Inflammatory macrophage treated with lipopolysaccharide for 1 hour (primary cell): Measurements from ENCODE around the gene PRIMA1.
"Not testable (repeated sequence)": the region's sequence is repeated elsewhere in the genome, so short reads cannot be mapped to it uniquely, and the experiment has no call there.

Source experiments
- DNase-seq, 2 donors: peaks; one replicate each; pipeline ENCODE4 v3.0.0-alpha.2; 2020 to 2022

PRIMA1 gene, protein sequence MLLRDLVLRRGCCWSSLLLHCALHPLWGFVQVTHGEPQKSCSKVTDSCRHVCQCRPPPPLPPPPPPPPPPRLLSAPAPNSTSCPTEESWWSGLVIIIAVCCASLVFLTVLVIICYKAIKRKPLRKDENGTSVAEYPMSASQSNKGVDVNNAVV

GRCh38 chr14:93788293-93788542 is at the start of gene PRIMA1:
Gene PRIMA1, minus strand, starts transcription at chr14:93788485. Its CDS starts 767 bp downstream, at chr14:93787718.
- DNase-seq: no peak

GRCh38 chr14:93834699-93835371 is 46.5 kb upstream of the PRIMA1 start:
- DNase-seq: no peak

DNA sequence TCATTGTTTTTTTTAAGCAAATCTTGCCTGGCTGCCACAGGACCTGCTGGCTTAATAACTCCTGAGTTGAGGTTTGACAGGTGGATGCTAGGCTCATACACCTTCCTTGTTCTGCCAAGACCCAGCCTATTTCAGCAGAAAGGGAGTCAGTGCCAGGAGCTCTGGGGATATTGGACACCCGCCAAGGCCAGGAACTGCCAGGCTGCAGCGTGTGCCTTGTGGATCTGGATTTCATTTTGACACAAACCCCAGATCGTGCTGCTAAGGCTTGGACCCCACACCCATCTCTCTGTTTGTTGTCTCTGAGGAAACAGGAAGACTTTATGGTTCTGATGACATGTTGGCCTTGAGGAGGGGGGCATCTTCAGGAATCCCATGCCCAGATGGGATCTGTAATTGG is 44.4 kb upstream of the PRIMA1 start:
- DNase-seq: no peak

DNA sequence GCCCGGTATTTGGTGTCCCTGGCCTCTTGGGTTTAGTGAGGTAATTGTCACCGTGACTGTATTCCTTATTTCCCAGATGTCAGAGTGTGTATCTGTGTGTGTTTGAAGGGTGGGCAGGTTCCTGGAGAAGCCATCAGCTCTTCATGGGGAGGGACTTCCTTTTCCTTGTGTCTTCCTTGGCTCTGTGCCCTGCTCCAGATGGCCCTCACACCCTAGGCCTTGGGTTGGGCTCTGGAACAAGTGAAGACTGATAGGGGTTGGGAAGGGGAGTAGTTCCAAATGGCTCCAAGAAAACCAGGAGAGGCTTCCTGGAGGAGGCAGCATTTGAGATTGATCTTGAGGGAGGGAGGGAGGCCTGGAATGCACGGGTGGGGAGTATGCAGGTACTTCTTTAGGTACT is 43.8 kb upstream of the PRIMA1 start:
- no peak for DNase-seq

- no peak for DNase-seq
These were observed 42.6 kb upstream of the PRIMA1 start for GRCh38 chr14:93830753-93831461.

DNA sequence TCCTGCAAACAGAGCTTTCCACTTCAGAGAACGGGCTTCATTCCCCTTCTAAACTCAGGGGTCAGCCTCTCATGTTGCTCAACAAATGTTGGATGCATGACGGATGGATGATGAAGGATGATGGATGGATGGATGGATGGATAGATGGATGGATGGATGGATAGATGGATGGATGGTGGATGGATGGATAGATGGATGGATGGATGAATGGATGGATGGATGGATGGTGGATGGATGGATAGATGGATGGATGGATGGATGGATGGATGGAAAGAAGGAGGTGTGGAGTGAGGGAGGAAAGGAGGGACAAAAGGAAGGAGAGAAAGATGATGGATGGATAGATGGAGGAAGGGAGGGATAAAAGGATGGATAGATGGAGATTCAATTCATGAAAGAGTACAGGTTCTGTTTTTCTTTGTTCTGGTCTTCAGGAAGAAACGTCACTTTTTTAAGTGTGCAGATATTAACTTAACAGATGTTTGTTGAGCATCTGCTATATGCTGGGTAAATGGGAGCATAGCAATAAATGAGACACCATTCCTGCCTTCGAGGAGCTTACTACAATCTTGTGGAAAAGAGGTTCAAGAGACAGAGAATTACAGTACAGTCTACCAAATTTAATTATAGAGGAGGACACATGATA is 41.7 kb upstream of the PRIMA1 start:
- DNase-seq: no peak

DNA sequence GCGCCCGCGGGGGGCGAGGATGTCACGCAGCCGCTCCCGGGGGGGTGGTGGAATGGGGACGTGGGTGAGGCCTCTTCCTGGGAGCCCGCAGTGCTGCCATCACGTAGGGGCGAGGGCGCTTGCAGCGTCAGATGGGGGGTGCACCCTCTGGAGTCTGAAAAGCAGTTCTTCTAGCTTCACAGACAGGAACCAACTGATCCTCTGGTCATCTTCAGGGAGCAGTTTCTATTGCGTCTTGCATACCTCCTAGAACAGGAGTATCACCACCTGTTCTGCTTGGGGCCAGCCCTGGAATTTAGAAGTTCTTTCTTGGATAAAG is 36.9 kb upstream of the PRIMA1 start:
- DNase-seq: no peak

- DNase-seq: no peak
These were observed 36.4 kb upstream of the PRIMA1 start for GRCh38 chr14:93824518-93825234.

- DNase-seq: no peak
These were observed 35.8 kb upstream of the PRIMA1 start for GRCh38 chr14:93824076-93824475.

DNA sequence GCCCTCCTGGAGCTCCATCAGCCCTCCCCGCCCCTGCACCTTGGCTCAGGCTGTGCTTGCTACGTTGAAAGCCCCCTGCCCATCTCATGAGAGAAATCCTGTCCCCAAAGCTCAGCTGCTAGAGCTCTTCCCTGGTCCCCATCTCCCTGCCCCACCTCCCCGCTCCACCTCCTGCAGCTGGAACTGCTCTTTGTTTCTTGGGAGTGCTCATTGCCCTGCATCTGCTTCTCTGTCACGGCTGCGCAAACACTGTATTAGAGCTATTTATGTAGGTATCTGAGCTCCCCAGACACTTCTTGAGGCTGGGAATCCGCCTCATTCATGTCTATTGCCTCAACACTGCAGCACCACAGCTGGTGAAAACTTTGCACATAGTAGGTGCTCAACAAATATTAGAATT is 32.8 kb upstream of the PRIMA1 start:
- DNase-seq: no peak

DNA sequence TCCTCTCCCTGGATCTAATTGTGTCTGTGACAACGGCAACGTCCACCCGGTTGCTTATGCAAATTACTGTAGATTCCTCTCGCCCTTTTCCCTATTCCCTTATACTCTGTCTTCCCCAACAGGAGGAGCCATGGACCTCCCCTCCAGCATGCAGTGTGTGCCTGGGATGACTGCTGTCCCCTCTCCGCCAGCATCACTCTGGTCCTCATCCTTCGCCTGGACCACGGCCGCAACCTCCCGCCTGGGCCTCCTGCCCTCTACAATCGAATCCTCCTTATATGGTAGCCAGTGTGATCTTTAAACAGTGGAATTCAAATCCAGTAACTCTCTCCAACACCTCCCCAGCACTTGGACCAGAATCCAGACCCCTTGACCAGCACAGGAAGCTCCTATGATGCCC is 30.6 kb upstream of the PRIMA1 start:
- DNase-seq: no peak

- DNase-seq: no peak
These were observed 23.4 kb upstream of the PRIMA1 start for GRCh38 chr14:93811676-93812075.

DNA sequence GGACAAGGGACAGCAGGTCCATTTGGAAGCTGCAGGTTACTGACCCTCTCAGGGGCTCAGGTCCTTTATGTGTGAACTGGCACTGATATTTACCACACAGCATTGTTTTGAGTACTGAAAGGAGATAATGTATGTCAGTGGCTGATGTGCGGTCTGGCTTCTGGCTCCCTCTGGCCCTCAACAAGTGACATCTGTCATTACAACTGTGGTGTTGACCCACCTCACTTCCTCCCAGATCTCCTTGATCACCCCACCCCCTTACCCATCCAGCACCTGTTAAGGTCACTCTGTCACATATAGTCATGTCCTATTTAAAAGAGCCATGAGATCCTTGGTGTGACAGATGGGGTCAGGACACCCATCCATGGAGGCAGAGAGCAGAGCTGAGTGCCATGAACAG is 22.7 kb upstream of the PRIMA1 start:
- DNase-seq: no peak

- DNase-seq: not testable (repeated sequence)
These were observed 21.5 kb upstream of the PRIMA1 start for GRCh38 chr14:93809491-93810420.

- DNase-seq: no peak
These were observed 16.4 kb upstream of the PRIMA1 start for GRCh38 chr14:93804654-93805053.

DNA sequence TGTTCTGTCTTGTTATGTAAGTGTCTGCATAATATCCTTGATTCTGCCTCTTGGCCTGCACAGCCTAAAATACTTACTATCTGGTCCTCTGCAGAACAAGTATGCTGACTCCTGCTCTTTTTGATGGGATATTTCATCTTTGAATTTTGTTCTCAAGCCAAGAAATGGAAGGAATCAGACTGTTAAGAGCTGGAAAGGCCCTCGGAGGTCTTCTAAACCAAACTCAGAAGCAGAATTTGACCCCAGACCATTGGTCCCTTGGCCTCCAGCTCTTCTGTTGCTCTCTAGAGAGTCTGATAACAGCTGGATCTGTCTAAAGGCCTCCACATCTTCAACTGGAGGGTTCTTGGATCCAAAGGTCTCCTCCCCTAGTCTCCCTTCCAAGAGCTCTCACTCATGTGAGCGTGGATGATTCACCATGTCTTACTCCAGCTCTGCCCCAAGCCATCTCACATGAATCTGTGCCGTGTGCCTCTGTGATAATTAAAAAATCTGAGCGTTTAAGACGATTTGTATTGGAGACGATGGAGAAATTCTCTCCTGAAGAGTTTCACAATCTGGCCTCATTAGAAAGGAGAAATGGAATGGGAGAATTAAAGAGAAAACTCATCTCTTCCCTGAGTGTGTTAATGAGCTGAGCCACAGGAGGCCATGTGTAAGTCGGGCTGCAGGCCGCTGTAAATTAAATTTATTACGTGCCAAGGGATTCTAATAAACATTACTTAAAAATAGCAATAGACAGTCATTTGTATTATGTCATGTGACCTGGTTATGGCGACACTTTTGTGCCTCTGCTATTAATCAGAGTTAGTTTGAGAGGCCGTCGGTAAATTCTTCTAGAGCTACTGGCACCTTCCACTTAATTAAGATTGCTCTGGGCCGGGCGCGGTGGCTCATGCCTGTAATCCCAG is 15.4 kb upstream of the PRIMA1 start:
- no peak for DNase-seq

DNA sequence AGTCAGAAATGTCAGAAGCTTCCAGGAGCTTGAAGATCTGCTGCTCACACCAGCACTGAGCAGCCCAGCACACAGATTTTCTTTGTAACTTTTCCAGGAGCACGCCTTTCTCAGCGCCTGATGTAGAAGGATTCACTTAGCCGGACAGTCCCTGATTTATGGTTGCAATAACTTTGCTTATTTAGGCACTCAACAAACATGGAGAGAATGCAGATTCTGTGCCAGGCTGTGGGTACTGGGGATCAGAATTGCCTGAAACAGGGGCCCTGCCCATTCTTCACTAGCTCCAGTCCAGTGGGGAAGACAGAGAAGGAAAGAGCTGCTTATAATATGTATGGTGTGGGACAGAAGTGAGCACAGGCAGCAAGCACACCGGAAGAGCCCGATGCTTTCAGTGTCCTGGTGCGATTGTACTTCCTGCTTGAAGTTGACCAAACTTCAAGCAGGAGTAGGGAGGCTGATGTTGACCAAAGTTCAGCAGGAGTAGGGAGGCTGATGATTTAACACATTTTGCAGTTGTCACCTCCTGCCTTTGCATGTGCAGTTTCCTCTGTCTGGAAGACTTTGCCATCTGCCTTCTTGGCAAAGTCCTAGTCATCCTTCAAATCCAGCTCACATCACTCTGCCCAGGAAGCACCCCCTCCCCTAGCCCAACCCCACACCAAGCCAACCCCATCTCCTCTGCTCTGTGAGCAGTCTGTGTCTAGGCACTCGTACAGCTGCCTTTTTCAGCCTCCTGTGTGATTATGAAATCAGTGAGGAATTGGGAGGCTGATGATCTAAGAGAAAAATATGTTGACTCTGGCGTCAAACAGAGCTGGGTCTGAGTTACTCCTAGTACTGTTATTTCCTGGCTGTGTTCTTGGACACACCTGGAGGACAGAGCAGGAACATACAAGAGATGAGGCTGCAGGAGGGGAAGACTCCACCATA is 12.0 kb upstream of the PRIMA1 start:
- DNase-seq: no peak

- DNase-seq: no peak
These were observed 11.3 kb upstream of the PRIMA1 start for GRCh38 chr14:93799617-93799988.

- no peak for DNase-seq
These were observed 9.3 kb upstream of the PRIMA1 start for GRCh38 chr14:93797536-93797935.

GRCh38 chr14:93797071-93797470 is 8.8 kb upstream of the PRIMA1 start:
- no peak for DNase-seq
